ENCODE measurements around the gene TCN2. TPM values are rescaled to one million over a fixed set of nuclear protein-coding genes. Genes with fewer than 3 reads are reported as not detected.

TCN2 gene
- total and polyA plus RNA-seq, 10 of the 15 experiments (the other 5 are each of a cell fraction or from before 2014, with no cell fraction given) = 5.4 to 21.8 (median 11.0) TPM

DNA sequence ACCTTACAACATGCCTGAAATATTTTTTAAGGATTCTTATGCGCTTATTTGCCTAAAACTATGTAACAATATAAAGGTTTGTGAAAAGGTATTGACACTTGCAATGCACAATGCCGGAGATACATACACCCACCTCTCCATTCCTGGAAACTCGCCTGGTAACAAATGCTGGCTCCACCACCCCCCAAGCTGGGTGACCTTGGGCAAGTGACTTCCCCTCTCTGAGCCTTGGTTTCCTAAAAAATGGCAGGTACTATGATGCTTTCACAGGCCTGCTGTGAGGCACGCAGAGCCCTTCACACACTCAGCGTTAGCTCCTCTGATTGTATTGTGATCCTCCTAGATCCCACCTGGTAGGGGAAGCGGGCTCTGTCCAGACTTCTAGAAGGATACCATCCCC is 34.8 kb upstream of the TCN2 start (continued):
- TF ChIP-seq, protein P1, sequence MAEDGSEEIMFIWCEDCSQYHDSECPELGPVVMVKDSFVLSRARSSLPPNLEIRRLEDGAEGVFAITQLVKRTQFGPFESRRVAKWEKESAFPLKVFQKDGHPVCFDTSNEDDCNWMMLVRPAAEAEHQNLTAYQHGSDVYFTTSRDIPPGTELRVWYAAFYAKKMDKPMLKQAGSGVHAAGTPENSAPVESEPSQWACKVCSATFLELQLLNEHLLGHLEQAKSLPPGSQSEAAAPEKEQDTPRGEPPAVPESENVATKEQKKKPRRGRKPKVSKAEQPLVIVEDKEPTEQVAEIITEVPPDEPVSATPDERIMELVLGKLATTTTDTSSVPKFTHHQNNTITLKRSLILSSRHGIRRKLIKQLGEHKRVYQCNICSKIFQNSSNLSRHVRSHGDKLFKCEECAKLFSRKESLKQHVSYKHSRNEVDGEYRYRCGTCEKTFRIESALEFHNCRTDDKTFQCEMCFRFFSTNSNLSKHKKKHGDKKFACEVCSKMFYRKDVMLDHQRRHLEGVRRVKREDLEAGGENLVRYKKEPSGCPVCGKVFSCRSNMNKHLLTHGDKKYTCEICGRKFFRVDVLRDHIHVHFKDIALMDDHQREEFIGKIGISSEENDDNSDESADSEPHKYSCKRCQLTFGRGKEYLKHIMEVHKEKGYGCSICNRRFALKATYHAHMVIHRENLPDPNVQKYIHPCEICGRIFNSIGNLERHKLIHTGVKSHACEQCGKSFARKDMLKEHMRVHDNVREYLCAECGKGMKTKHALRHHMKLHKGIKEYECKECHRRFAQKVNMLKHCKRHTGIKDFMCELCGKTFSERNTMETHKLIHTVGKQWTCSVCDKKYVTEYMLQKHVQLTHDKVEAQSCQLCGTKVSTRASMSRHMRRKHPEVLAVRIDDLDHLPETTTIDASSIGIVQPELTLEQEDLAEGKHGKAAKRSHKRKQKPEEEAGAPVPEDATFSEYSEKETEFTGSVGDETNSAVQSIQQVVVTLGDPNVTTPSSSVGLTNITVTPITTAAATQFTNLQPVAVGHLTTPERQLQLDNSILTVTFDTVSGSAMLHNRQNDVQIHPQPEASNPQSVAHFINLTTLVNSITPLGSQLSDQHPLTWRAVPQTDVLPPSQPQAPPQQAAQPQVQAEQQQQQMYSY (CRISPR knock-in tag; IDR thresholded peaks at IDR 0.05) = no peak
- TF ChIP-seq ZNF217 (IDR thresholded peaks at IDR 0.05) = no peak
- no peak for TF ChIP-seq YBX1 (IDR thresholded peaks at IDR 0.05)
- no peak for TF ChIP-seq BCL11A (IDR thresholded peaks at IDR 0.05; ENCODE audit: low read depth, low read length)
- no peak for TF ChIP-seq POLR2AphosphoS2 (IDR thresholded peaks at IDR 0.05; ENCODE audit: low read depth, low read length)

DNA sequence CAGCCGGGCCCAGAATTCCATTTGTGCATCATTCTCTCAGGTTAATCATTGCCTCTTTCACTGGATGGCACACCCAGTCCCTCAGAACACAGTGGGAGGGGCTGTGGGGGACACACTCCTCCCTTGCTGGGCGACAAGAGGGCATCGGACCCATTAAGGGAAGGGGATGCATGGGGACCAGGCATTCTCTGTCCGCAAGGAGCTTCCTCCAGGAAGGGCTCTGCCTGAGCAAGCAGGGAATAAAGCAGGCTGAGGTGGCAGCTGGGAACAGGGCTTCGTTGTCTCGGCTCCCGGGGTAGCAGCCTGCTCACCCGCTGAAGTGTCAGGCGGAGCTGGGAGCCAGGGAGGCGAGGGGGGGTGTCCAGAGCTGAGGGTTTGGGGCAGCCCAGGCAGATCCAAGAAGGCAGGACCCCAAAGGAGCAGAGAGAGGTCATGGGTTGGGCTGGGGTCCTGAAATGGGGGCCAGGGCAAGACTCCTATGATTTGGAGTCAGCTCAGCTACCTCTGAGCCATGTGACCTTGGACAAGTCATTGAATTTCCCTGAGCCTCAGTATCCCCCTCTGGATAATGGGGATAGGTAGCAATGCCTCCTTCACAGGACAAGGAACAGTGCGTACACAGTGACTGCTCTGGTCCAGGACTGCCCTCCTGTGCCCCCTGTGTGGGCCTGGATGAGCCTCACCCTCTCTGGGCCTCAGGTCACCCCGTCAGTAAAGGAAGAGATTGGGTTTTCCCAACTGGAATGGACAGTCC is 34.0 kb upstream of the TCN2 start:
- no peak for FAIRE-seq
- intact Hi-C loops (cut with micrococcal nuclease; ENCODE audit: unreplicated experiment) (no loop called here), in situ Hi-C loops (cut with MboI) (no loop called here)
- H4K20me1 ChIP-seq (ENCODE audit: control insufficient read depth, insufficient read depth) = no peaks in the 10 kb centered on the region; the same call in 1 of the 2 replicates
- no peaks in the 10 kb centered on the region for H3K9me3 ChIP-seq (replicated peaks; ENCODE audit: control insufficient read depth, insufficient read depth, low read length)
- no peaks in the 10 kb centered on the region for H3K4me1 ChIP-seq (ENCODE audit: control insufficient read depth, insufficient read depth, low read length)
- H3K27me3 ChIP-seq (replicated peaks in 1 of 2; ENCODE audit: control insufficient read depth in 2 of 2, insufficient read depth in 2 of 2, low read length in 1 of 2) = no peaks in the 10 kb centered on the region
- no TSS peak for BruUV-seq (replicated peaks)
- no peak overlapping the region for H3K9ac ChIP-seq (ENCODE audit: control insufficient read depth, insufficient read depth, low read length)
- ChIA-PET CTCF (no interaction called here), POLR2A (no interaction called here), SMC1A (ENCODE audit: uncharacterized antibody, unreplicated experiment) (no interaction called here), RAD21 (ENCODE audit: unreplicated experiment) (no interaction called here)
- H3K36me3 ChIP-seq (ENCODE audit: control insufficient read depth in 2 of 2, insufficient read depth in 2 of 2, low read length in 1 of 2) = peaks cover 4 to 7% of the 10 kb centered on the region in 2 experiments
- H3K79me2 ChIP-seq (ENCODE audit: control insufficient read depth, insufficient read depth, low read length) = no peaks in the 10 kb centered on the region
- no peak; the same call in 1 of the 3 replicates for ATAC-seq
- H3K27ac ChIP-seq (ENCODE audit: control insufficient read depth, insufficient read depth) = no peak overlapping the region
- no peak for DNase-seq (ENCODE audit: low read depth, low spot score)
- no peak overlapping the region for H3K4me2 ChIP-seq (ENCODE audit: control insufficient read depth, insufficient read depth)
- H3K4me3 ChIP-seq = no peak overlapping the region
- WGBS (ENCODE audit: insufficient coverage, insufficient replicate concordance, low lambda C conversion rate, missing lambda C conversion rate) = 50% methylated on average over 12 of the region's 12 CpGs
- H2AFZ ChIP-seq (ENCODE audit: control insufficient read depth, low read depth, low read length) = no peak overlapping the region
- no peak for TF ChIP-seq NFXL1 (IDR thresholded peaks at IDR 0.05; ENCODE audit: borderline replicate concordance)
- no peak for TF ChIP-seq EED (IDR thresholded peaks at IDR 0.05; ENCODE audit: low read depth)
- TF ChIP-seq MEF2A (IDR thresholded peaks at IDR 0.05; ENCODE audit: insufficient read depth, low read depth, low read length) = no peak
- TF ChIP-seq, protein P2, sequence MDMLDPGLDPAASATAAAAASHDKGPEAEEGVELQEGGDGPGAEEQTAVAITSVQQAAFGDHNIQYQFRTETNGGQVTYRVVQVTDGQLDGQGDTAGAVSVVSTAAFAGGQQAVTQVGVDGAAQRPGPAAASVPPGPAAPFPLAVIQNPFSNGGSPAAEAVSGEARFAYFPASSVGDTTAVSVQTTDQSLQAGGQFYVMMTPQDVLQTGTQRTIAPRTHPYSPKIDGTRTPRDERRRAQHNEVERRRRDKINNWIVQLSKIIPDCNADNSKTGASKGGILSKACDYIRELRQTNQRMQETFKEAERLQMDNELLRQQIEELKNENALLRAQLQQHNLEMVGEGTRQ (IDR thresholded peaks at IDR 0.05; ENCODE audit: borderline replicate concordance, low read depth, low read length) = no peak
- no peak for TF ChIP-seq BCL11A (IDR thresholded peaks at IDR 0.05; ENCODE audit: low read depth, low read length)
- no peak for TF ChIP-seq CBX3 (IDR thresholded peaks at IDR 0.05; ENCODE audit: borderline replicate concordance, low read depth)
- TF ChIP-seq, protein P3, sequence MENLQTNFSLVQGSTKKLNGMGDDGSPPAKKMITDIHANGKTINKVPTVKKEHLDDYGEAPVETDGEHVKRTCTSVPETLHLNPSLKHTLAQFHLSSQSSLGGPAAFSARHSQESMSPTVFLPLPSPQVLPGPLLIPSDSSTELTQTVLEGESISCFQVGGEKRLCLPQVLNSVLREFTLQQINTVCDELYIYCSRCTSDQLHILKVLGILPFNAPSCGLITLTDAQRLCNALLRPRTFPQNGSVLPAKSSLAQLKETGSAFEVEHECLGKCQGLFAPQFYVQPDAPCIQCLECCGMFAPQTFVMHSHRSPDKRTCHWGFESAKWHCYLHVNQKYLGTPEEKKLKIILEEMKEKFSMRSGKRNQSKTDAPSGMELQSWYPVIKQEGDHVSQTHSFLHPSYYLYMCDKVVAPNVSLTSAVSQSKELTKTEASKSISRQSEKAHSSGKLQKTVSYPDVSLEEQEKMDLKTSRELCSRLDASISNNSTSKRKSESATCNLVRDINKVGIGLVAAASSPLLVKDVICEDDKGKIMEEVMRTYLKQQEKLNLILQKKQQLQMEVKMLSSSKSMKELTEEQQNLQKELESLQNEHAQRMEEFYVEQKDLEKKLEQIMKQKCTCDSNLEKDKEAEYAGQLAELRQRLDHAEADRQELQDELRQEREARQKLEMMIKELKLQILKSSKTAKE (IDR thresholded peaks at IDR 0.05; ENCODE audit: low read depth, poor library complexity, severe bottlenecking) = no peak
- no peak for TF ChIP-seq SIN3A (IDR thresholded peaks at IDR 0.05; ENCODE audit: low read depth, low read length)
- TF ChIP-seq, protein P4, sequence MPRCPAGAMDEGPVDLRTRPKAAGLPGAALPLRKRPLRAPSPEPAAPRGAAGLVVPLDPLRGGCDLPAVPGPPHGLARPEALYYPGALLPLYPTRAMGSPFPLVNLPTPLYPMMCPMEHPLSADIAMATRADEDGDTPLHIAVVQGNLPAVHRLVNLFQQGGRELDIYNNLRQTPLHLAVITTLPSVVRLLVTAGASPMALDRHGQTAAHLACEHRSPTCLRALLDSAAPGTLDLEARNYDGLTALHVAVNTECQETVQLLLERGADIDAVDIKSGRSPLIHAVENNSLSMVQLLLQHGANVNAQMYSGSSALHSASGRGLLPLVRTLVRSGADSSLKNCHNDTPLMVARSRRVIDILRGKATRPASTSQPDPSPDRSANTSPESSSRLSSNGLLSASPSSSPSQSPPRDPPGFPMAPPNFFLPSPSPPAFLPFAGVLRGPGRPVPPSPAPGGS (IDR thresholded peaks at IDR 0.05; ENCODE audit: borderline replicate concordance, insufficient read depth, low read depth, low read length, poor library complexity, severe bottlenecking) = no peak
- no peak for TF ChIP-seq IRF4 (IDR thresholded peaks at IDR 0.05; ENCODE audit: low read depth, low read length)

All from GM12878 (cell line).